Endothelial cell of umbilical vein (primary cell): ENCODE results near the gene STK38. TPM values are rescaled to one million over a fixed set of nuclear protein-coding genes. Genes with fewer than 3 reads are reported as not detected.

Experiments used
- BruUV-seq: library from RNA; stranded (reverse); fragments of 400-500 nt; replicated peaks from 2 replicates; lab custom pipeline; 2021; lab: Mats Ljungman, UMichigan
- CTCF ChIA-PET: fragments of 300-600, 350-600 bp; sonication (Branson Sonifier 250); formaldehyde crosslinking; loops from one replicate; lab custom pipeline; 2021; ENCODE audit warnings: antibody characterized with exemption, inconsistent platforms; lab: Charles Lee
- POLR2A ChIA-PET: fragments of 300-600, 350-600 bp; sonication (Branson Sonifier 250); formaldehyde crosslinking; loops from one replicate; lab custom pipeline; 2021; ENCODE audit warnings: antibody characterized with exemption, inconsistent platforms; lab: Charles Lee
- DNase-seq: peaks from one replicate; pipeline ENCODE4 v3.0.0-alpha.2; 2011; ENCODE audit warnings: low read depth, low spot score
- FAIRE-seq: peaks from 2 replicates; lab custom pipeline; 2011; peaks lifted over from hg19 to GRCh38; lab: Jason Lieb, UNC
- H2AFZ ChIP-seq: 2 replicates; pipeline ENCODE4 v1.6.0; 2012; ENCODE audit warnings: low read depth, low read length, control low read depth, inconsistent platforms
- H3K27ac ChIP-seq: 2 replicates; pipeline ENCODE4 v1.5.1; 2011; ENCODE audit warnings: low read depth, mild to moderate bottlenecking, control low read depth, low read length, moderate library complexity; ENCODE audit not compliant: insufficient read depth
- H3K27me3 ChIP-seq, 2 experiments: 2 replicates each; pipeline versions ENCODE4 v1.6.0 to v1.6.1; 2011; ENCODE audit warnings: low read length in 2 of 2, mixed read lengths in 1 of 2; ENCODE audit not compliant: control insufficient read depth in 2 of 2, insufficient read depth in 2 of 2
- H3K36me3 ChIP-seq, 2 experiments: 2 replicates in 1 of 2; 3 replicates in 1 of 2; pipeline ENCODE4 v1.5.1; 2011; ENCODE audit warnings: low read length in 2 of 2, mild to moderate bottlenecking in 1 of 2, moderate library complexity in 1 of 2; ENCODE audit not compliant: control insufficient read depth in 2 of 2, insufficient read depth in 2 of 2; ENCODE audit errors: extremely low read depth in 1 of 2
- H3K4me1 ChIP-seq: 3 replicates; pipeline ENCODE4 v1.5.1; 2011; ENCODE audit warnings: mild to moderate bottlenecking, low read length; ENCODE audit not compliant: control insufficient read depth, insufficient read depth; ENCODE audit errors: extremely low read depth
- H3K4me2 ChIP-seq: 2 replicates; pipeline ENCODE4 v1.6.1; 2011; ENCODE audit warnings: low read length, control low read depth, mixed read lengths; ENCODE audit not compliant: insufficient read depth
- H3K4me3 ChIP-seq, 3 experiments: fragments of 200-600 bp in 1 of 3; sonication (generic), shearing (Covaris generic) in 1 of 3; replicated peaks in 1 of 3; 2 replicates each; pipeline ENCODE4 v1.5.1; 2011 to 2016; ENCODE audit warnings: control low read depth in 3 of 3, low read length in 3 of 3, mild to moderate bottlenecking in 2 of 3, inconsistent platforms in 1 of 3, low read depth in 1 of 3, moderate library complexity in 1 of 3; ENCODE audit not compliant: insufficient read depth in 1 of 3
- H3K79me2 ChIP-seq: 2 replicates; pipeline ENCODE4 v1.6.0; 2012; ENCODE audit warnings: low read length, inconsistent platforms; ENCODE audit not compliant: control insufficient read depth, insufficient read depth
- H3K9ac ChIP-seq: replicated peaks from 2 replicates; pipeline ENCODE3; 2011; ENCODE audit warnings: low read length, control low read depth; ENCODE audit not compliant: insufficient read depth; ENCODE audit errors: extremely low read depth
- H3K9me1 ChIP-seq: replicated peaks from 3 replicates; pipeline ENCODE4 v1.6.0; 2011; ENCODE audit warnings: mild to moderate bottlenecking, low read length; ENCODE audit not compliant: control insufficient read depth, insufficient read depth; ENCODE audit errors: extremely low read depth
- H3K9me3 ChIP-seq: replicated peaks from 2 replicates; pipeline ENCODE4 v1.5.1; 2012; ENCODE audit warnings: low read length, inconsistent platforms; ENCODE audit not compliant: control insufficient read depth, insufficient read depth
- H4K20me1 ChIP-seq: replicated peaks from 2 replicates; pipeline ENCODE3; 2011; ENCODE audit warnings: mild to moderate bottlenecking, low read length; ENCODE audit not compliant: control insufficient read depth, insufficient read depth; ENCODE audit errors: extremely low read depth
- EZH2 ChIP-seq: IDR thresholded peaks from 2 replicates; pipeline ENCODE4 v1.6.1; 2012; ENCODE audit warnings: borderline replicate concordance, low read depth, mild to moderate bottlenecking, moderate library complexity, low read length, inconsistent platforms; ENCODE audit not compliant: severe bottlenecking
- FOS ChIP-seq: IDR thresholded peaks from 2 replicates; pipeline ENCODE4 v1.6.1; 2011; ENCODE audit warnings: mild to moderate bottlenecking, low read length, moderate library complexity, borderline replicate concordance; ENCODE audit not compliant: insufficient read depth
- JUN ChIP-seq: IDR thresholded peaks from 2 replicates; pipeline ENCODE4 v1.6.1; 2011; ENCODE audit warnings: borderline replicate concordance, low read depth; ENCODE audit not compliant: insufficient read length, insufficient read depth
- MYC ChIP-seq: IDR thresholded peaks from one replicate; pipeline ENCODE4 v1.6.1; 2011; ENCODE audit warnings: mild to moderate bottlenecking, low read depth, low read length
- POLR2A ChIP-seq: IDR thresholded peaks from 2 replicates; pipeline ENCODE4 v1.6.1; 2012; ENCODE audit warnings: low read depth, mild to moderate bottlenecking, control low read depth, low read length
- POLR2AphosphoS5 ChIP-seq: IDR thresholded peaks from 2 replicates; pipeline ENCODE4 v1.6.1; 2012; ENCODE audit warnings: low read depth, mild to moderate bottlenecking, control low read depth, low read length, moderate library complexity; ENCODE audit not compliant: insufficient read depth
- dilution Hi-C: fragments of 300-500 bp; cut with MboI; formaldehyde crosslinking; loops from one replicate; pipeline ENCODE4 v1.15.0; 2019; ENCODE audit warnings: low sequenced_read_pairs; ENCODE audit not compliant: extremely low pct_ligation_motif_present
- intact Hi-C: fragments of 100-400 bp; cut with micrococcal nuclease; formaldehyde crosslinking; loops from one replicate; pipeline ENCODE4 v1.10.0; 2022
- polyA plus RNA-seq, 4 experiments: library from polyadenylated mRNA; depleted of rRNA in 3 of 4; stranded (reverse) in 3 of 4; unstranded in 1 of 4; fragments of >200 nt; gene quantifications; 2 replicates each; pipeline versions ENCODE4 v1.2.1 to v1.2.3, GENCODE V29; 2011 to 2012; ENCODE audit warnings: missing spikeins in 1 of 4
- total RNA-seq: library from RNA; stranded (reverse); gene quantifications from 2 replicates; pipeline ENCODE4 v1.2.3, GENCODE V29; 2021

Gene STK38
- total and polyA plus RNA-seq, 2 donors (not counting 3 experiments of a cell fraction or from before 2014, with no cell fraction given), result 10.1 to 30.3 TPM

DNA sequence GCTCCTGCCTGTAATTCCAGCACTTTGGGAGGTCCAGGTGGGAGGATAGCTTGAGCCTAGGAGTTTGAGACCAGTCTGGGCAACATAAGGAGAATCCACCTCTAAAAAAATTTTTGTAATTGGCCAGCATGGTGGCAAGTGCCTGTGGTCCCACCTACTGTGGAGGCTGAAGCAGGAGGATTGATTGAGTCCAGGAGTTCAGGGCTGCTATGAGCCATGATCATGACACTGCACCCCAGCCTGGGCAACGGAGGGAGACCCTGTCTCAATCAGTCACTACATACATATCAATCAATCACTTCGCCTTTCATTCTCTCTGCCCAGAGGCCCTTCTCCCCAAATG is 1.1 kb upstream of the STK38 start:
- no peak overlapping the region for H3K9ac ChIP-seq
- H4K20me1 ChIP-seq, result peaks cover 4% of the 10 kb centered on the region
- ChIA-PET CTCF (no interaction called here), POLR2A (no interaction called here)
- H3K9me3 ChIP-seq, result no peaks in the 10 kb centered on the region
- peaks cover 22% of the 10 kb centered on the region for H3K4me1 ChIP-seq
- no TSS peak for BruUV-seq
- H3K9me1 ChIP-seq, result no peaks in the 10 kb centered on the region
- TF ChIP-seq POLR2A, result no peak
- TF ChIP-seq MYC, result no peak
- H3K27me3 ChIP-seq, result peaks cover 3 to 5% of the 10 kb centered on the region in 2 experiments
- no peaks in the 10 kb centered on the region for H3K36me3 ChIP-seq
- H3K27ac ChIP-seq, result no peak overlapping the region
- peak overlapping the region; percentile 80 for H2AFZ ChIP-seq
- FAIRE-seq (no peak), DNase-seq (no peak)
- no peak overlapping the region for H3K4me2 ChIP-seq
- H3K79me2 ChIP-seq, result peaks cover 36% of the 10 kb centered on the region
- dilution Hi-C loops (no loop called here), intact Hi-C loops (no loop called here)
- no peak overlapping the region for H3K4me3 ChIP-seq

DNA sequence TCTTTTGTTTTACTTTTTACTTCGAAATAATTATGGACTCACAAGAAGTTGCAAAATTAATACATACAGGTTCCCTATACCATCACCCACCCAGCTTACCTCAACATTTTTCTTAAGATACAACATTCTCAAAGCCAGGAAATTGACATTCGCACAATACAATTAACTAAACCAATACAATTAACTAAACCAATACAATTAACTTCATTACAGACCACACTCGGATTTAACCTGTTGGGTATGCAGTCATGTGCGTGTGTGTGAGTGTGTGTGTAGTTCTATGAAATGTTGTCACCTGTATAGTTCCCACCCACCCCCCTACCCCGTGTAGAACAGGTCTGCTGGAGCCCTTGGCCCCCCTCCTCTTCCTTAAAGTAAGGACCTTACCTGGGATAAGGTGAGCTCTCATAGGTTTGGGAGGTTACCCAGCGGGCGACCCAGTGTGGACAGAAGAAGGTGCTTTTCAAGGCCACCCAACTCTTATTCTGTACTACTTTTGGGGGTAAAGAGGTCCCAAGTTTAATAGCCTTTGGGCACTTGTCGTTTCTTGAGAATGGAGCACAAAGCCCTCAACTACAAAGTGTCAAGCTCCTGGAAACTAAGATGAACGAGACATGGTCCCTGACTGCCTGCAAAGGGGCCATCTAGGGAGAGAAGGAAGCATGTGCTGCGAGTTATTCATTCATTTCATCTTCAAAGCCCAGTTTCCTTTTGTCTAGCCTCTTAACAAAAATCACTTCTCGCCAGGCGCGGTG is 544 bp upstream of the STK38 start:
- Histone ChIP-seq H3K9me3 (no peaks in the 10 kb centered on the region), H3K4me2 (peak overlapping the region; percentile 73), H3K27me3 (peaks cover 3 to 5% of the 10 kb centered on the region in 2 experiments), H3K36me3 (no peaks in the 10 kb centered on the region), H3K4me3 (peak overlapping the region in 1 of 3 experiments; percentile 27), H4K20me1 (peaks cover 4% of the 10 kb centered on the region), H3K4me1 (peaks cover 22% of the 10 kb centered on the region), H3K27ac (peak overlapping the region; percentile 6), H3K9ac (peak overlapping the region; percentile 94), H2AFZ (peak overlapping the region; percentile 80), H3K79me2 (peaks cover 40% of the 10 kb centered on the region), H3K9me1 (no peaks in the 10 kb centered on the region)
- DNase-seq (no peak), FAIRE-seq (no peak)
- no peak for TF ChIP-seq FOS
- no peak for TF ChIP-seq EZH2
- TF ChIP-seq POLR2AphosphoS5, result no peak
- TF ChIP-seq JUN, result no peak
- dilution Hi-C loops, result no loop called here
- intact Hi-C loops, result loop anchor here (1.0 kb wide), 1 partner anchor 46 kb away; the partner anchor contains the start of gene SRSF3
- BruUV-seq, result no TSS peak
- ChIA-PET CTCF (interaction anchor here (0.7 kb wide), 1 partner anchor 71 kb away, joined by 3 read pairs; no protein-coding TSS in a partner anchor), POLR2A (no interaction called here)
